ENCODE data around the gene WNK1. TPM values are rescaled to one million over a fixed set of nuclear protein-coding genes. Genes with fewer than 3 reads are reported as not detected.

The WNK1 gene
- total RNA-seq, 2 experiments from 2014 or later = 162 to 170 TPM

DNA sequence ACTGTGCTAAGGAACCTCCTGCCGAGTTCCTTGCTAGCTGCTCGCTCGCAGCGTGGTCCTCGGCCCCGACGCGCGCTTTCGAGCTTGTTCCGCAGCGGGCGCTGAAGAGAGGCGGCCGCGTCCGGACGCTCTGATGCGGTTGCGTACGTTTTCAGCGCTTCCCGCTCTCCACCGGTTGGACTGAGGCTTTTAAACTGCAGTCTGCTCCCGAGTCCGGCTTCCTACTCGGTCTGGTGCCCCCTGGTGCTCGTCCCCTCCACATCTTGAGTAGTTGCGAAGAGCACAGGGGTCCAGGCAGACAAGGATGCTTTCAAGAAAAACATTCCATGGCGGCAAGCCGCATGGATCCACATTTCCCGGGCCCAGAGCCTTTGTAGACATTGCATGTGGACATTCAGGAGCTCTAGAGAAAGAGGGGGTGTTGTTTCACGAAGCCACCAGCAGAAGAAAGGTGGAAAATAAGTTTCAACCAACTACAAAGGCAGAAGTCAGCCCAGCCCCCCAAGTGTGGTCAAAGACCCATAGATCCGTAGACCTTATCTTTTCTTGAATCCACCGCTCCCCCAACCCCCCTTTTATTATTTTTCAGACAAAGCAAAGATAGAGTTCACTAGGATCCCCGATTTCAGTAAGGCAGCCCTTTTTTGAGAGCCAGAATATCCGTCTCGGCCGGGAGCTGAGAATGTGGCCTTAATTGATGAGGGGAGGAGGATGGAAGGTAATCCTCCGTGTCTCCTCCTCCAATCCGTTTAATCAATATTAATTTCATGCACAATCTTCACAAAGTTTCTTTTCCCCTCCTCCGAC, 984 bp upstream of the WNK1 start:
- Mint-ChIP-seq H3K9me3 (no peaks in the 10 kb centered on the region), H3K36me3 (ENCODE audit: low read depth) (peaks cover 28% of the 10 kb centered on the region), H3K27ac (no peak overlapping the region), H3K4me3 (no peak overlapping the region), H3K27me3 (no peaks in the 10 kb centered on the region), H3K4me1 (peaks cover 21% of the 10 kb centered on the region)
- DNase-seq = peak; percentile 89
- ChIA-PET POLR2A (interaction anchor here (0.6 to 1.5 kb wide), 13 partner anchors 23 to 362 kb away, joined by 3 to 11 read pairs (median 4); partner anchors contain the start of gene KDM5A), CTCF (interaction anchor here (0.6 to 6.1 kb wide), 61 partner anchors 8 to 936 kb away, joined by 3 to 91 read pairs (median 4); partner anchors contain the start of genes NINJ2 and RAD52)

DNA sequence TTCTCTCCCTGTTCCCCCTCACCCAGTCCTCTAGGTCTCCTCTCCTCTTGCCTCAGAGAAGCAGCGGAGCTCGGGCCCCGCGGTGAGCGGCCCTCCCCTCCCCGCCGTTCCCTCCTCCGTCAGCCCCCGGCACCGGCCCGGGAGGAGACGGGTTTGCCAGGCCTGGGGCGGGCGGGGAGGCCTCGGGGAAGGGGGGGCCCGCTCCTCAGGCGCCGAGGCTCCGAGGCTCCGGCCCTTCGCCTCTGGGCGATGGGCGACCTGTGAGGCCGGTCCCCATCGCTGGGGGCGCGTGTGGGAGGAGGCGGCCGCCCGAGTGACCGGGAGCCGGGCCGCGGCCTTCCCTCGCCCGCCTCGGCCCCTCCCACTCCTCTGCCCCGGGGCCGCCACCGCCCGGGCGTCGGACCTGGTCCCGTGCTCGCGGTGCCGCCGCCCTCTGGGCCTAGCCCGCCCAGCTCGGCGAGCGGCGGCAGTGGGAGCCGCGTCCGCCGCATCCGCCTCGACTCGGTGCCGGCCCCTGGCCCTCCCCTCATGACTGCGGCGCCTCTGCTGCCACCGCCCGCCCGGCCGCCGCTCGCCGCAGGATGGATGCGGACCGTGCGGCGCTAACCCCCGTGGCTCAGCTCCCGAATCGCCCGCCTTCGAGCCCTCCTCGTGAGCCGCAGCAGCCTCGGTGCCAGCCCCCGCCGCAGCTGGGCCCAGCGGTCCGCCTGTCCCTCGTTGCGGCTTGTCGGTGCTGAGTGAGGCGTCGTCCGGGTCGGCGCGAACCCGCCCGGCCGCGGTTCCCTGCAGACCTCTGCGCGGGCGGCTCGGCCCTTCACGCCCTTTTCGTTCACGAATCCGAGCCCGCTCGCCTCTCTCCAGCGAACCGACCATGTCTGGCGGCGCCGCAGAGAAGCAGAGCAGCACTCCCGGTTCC, 574 bp downstream of the WNK1 start:
- peak; percentile 40 for DNase-seq
- CTCF ChIA-PET = interaction anchor here (0.6 to 6.1 kb wide), 15 partner anchors 12 to 465 kb away, joined by 3 to 91 read pairs (median 7); partner anchors contain the start of gene NINJ2
- no peaks in the 10 kb centered on the region for H3K9me3 Mint-ChIP-seq
- H3K4me1 Mint-ChIP-seq = peaks cover 29% of the 10 kb centered on the region
- peaks cover 34% of the 10 kb centered on the region for H3K36me3 Mint-ChIP-seq (ENCODE audit: low read depth)
- peak overlapping the region; percentile 91 for H3K27ac Mint-ChIP-seq
- POLR2A ChIA-PET = interaction anchor here (1.1 kb wide), 1 partner anchor 24 kb away, joined by 4 read pairs; no protein-coding TSS in a partner anchor
- no peaks in the 10 kb centered on the region for H3K27me3 Mint-ChIP-seq
- peak overlapping the region; percentile 97 for H3K4me3 Mint-ChIP-seq

DNA sequence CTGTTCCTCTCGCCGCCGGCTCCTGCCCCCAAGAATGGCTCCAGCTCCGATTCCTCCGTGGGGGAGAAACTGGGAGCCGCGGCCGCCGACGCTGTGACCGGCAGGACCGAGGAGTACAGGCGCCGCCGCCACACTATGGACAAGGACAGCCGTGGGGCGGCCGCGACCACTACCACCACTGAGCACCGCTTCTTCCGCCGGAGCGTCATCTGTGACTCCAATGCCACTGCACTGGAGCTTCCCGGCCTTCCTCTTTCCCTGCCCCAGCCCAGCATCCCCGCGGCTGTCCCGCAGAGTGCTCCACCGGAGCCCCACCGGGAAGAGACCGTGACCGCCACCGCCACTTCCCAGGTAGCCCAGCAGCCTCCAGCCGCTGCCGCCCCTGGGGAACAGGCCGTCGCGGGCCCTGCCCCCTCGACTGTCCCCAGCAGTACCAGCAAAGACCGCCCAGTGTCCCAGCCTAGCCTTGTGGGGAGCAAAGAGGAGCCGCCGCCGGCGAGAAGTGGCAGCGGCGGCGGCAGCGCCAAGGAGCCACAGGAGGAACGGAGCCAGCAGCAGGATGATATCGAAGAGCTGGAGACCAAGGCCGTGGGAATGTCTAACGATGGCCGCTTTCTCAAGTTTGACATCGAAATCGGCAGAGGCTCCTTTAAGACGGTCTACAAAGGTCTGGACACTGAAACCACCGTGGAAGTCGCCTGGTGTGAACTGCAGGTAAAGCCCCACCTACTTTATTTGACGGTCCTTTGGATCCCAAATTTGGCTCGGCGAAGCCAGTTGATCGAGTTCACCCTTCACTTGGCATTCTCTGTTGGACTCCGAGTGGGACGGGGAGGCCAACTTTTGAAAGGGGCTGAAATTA, 1.5 kb downstream of the WNK1 start:
- Mint-ChIP-seq H3K27me3 (no peaks in the 10 kb centered on the region), H3K4me3 (peak overlapping the region; percentile 97), H3K27ac (peak overlapping the region; percentile 91), H3K36me3 (ENCODE audit: low read depth) (peaks cover 39% of the 10 kb centered on the region), H3K4me1 (peaks cover 34% of the 10 kb centered on the region), H3K9me3 (no peaks in the 10 kb centered on the region)
- CTCF ChIA-PET = interaction anchor here (0.6 to 6.1 kb wide), 16 partner anchors 13 to 466 kb away, joined by 3 to 91 read pairs (median 5); partner anchors contain the start of gene NINJ2
- DNase-seq = peak; percentile 44
- POLR2A ChIA-PET = interaction anchor here (0.6 to 1.1 kb wide), 2 partner anchors 57 to 206 kb away, joined by 3 to 5 read pairs; no protein-coding TSS in a partner anchor

DNA sequence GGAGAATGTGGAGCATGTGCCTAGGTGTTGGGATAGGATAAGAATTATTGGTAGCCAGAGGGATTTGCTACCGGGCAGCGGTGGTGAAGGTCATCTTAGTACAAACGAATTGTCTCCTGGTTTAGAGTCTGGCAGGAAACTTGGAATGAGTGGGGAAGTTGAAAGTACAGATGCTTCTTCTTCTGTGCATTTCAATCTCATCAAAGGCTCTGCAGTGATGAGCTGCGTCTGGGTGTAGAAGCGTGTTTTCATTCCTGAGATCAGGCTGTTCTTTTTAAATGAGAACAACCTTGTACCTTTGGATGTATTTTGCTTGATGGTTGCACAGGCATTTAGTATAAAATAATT, 2.1 kb downstream of the WNK1 start:
- Mint-ChIP-seq H3K4me1 (peaks cover 33% of the 10 kb centered on the region), H3K36me3 (ENCODE audit: low read depth) (peaks cover 40% of the 10 kb centered on the region), H3K4me3 (peak overlapping the region; percentile 97), H3K27me3 (no peaks in the 10 kb centered on the region), H3K27ac (peak overlapping the region; percentile 91), H3K9me3 (no peaks in the 10 kb centered on the region)
- DNase-seq = peak; percentile 12
- ChIA-PET POLR2A (interaction anchor here (0.6 to 1.1 kb wide), 4 partner anchors 51 to 849 kb away, joined by 3 to 7 read pairs (median 4); no protein-coding TSS in a partner anchor), CTCF (interaction anchor here (0.8 to 6.1 kb wide), 13 partner anchors 11 to 301 kb away, joined by 3 to 91 read pairs (median 4); no protein-coding TSS in a partner anchor)

DNA sequence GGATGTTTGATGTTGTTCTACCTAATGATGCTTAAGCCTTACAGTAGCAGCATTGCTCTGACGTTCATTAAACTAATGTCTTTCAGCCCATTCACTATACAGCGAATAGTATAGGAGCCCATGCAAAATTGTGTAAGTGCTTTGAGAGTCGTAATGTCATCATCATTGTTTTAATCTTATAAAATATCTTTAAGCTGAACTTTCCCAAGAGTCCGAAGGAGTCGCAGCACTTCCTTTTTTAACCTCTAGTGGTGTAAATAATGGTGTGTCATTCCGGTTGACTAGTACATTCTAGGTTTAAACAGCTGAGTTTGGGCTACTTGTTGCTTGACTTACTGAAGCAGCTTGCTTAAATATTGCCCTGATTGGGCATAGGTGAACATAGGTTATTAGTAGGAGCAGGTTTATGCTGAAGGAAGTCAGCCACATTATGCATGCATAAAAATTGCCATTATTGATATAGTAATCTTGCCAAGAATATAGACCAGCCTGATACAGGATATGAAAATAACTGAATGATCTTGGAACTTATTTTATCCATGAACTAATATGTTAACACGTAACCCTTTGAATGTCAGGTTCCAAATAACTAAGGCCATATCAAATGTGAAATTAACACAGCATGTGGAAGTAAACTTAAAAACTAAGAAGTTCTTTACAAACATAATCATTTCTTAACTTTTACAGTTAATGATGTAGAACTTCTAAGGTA, 2.6 kb downstream of the WNK1 start:
- Mint-ChIP-seq H3K9me3 (no peaks in the 10 kb centered on the region), H3K27ac (peak overlapping the region; percentile 91), H3K4me1 (peaks cover 33% of the 10 kb centered on the region), H3K4me3 (peak overlapping the region; percentile 97), H3K36me3 (ENCODE audit: low read depth) (peaks cover 44% of the 10 kb centered on the region), H3K27me3 (no peaks in the 10 kb centered on the region)
- POLR2A ChIA-PET = interaction anchor here (0.6 to 1.1 kb wide), 3 partner anchors 51 to 848 kb away, joined by 3 to 7 read pairs (median 5); no protein-coding TSS in a partner anchor
- peak; percentile 51 for DNase-seq
- CTCF ChIA-PET = interaction anchor here (0.8 to 6.1 kb wide), 12 partner anchors 10 to 301 kb away, joined by 3 to 91 read pairs (median 4); no protein-coding TSS in a partner anchor

DNA sequence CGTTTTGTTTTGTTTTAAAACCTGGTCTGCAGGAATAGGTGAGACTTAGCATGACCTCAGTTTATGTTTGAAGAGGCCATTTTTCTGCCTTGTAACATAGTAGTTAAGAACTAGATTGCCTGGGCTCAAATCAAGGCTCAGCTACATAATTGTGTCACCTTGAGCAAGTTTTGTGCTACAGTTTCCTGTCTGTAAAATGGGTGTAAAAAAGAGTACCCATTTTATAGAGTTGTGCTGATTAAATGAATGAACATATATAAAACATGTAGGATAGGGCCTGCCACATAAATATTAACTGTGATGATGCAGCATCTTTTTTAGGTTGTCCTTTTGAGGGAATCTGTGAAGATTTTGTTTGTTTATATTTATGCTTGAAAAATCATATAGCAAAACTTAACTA, 7.2 kb downstream of the WNK1 start:
- POLR2A ChIA-PET = no interaction called here
- H3K4me3 Mint-ChIP-seq = no peak overlapping the region
- no peaks in the 10 kb centered on the region for H3K9me3 Mint-ChIP-seq
- DNase-seq = no peak
- peaks cover 53% of the 10 kb centered on the region for H3K4me1 Mint-ChIP-seq
- no peaks in the 10 kb centered on the region for H3K27me3 Mint-ChIP-seq
- H3K36me3 Mint-ChIP-seq (ENCODE audit: low read depth) = peaks cover 54% of the 10 kb centered on the region
- H3K27ac Mint-ChIP-seq = peak overlapping the region; percentile 27
- CTCF ChIA-PET = interaction anchor here (0.9 to 1.5 kb wide), 2 partner anchors 9 to 184 kb away, joined by 3 to 4 read pairs; no protein-coding TSS in a partner anchor

DNA sequence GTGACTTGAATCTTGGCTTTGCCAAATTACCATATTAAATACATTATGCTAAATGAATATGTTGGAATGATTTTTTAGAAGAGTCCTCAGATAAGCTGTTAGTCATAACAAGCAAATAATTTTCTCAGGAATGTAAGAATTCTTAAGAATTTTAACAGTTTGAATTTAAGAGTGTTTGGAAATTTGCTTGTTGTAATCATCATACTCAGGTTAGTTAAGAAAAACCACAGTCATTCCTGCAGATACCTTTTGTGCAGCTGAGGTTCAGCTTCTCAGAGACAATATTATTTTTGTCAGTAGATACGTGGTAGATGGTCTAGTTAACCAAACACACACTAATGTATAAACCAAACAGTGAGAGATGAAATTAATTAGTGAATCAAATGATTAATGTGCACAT, 8.9 kb downstream of the WNK1 start:
- H3K27me3 Mint-ChIP-seq = no peaks in the 10 kb centered on the region
- H3K36me3 Mint-ChIP-seq (ENCODE audit: low read depth) = peaks cover 42% of the 10 kb centered on the region
- H3K4me1 Mint-ChIP-seq = peaks cover 46% of the 10 kb centered on the region
- H3K4me3 Mint-ChIP-seq = no peak overlapping the region
- H3K27ac Mint-ChIP-seq = no peak overlapping the region
- ChIA-PET POLR2A (no interaction called here), CTCF (interaction anchor here (0.9 to 1.9 kb wide), 8 partner anchors 10 to 190 kb away, joined by 3 to 8 read pairs (median 3); partner anchors contain the start of gene RAD52)
- DNase-seq = no peak
- H3K9me3 Mint-ChIP-seq = no peaks in the 10 kb centered on the region

DNA sequence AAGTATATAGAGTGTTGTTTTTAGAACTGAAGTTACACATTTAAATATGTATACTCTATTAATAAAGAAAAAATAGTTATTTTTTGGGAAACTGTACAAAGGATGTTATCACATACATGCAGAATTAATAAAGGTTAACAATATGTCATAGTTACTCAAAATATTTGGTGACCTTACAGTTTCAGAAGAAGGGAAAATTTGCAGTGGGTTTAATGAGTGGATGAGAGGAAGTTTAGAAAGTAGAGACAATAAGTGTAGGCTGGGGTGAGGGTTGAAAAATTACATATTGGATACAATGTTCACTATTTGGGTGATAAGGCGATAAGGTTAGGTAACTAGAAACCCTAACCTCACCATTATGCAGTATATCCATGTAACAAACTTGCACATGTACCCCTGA, 13.5 kb downstream of the WNK1 start:
- ChIA-PET POLR2A (no interaction called here), CTCF (interaction anchor here (1.1 kb wide), 1 partner anchor 12 kb away, joined by 5 read pairs; no protein-coding TSS in a partner anchor)
- H3K36me3 Mint-ChIP-seq (ENCODE audit: low read depth) = peaks cover 28% of the 10 kb centered on the region
- no peaks in the 10 kb centered on the region for H3K27me3 Mint-ChIP-seq
- H3K9me3 Mint-ChIP-seq = no peaks in the 10 kb centered on the region
- no peak overlapping the region for H3K4me3 Mint-ChIP-seq
- no peak for DNase-seq
- H3K27ac Mint-ChIP-seq = no peak overlapping the region
- H3K4me1 Mint-ChIP-seq = peaks cover 42% of the 10 kb centered on the region

DNA sequence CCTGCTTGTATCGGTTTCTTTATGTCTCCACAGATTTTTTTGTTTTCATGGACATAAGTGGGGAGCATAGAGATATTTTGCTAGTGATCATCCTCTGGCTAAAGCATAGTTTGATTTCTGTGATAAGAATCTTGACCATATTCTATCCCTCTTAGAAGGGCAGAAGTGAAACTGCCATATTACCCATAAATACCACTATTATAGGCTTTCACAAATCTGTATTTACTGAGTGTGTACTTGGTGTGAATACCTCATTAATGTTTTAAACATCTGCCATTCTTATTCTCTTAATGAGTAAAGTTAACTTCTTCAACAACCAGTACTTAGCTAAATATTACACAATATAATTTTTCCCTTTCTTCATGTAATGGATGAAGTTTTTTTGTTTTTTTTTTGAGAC, 16.1 kb downstream of the WNK1 start:
- H3K27ac Mint-ChIP-seq = no peak overlapping the region
- H3K4me3 Mint-ChIP-seq = no peak overlapping the region
- ChIA-PET POLR2A (no interaction called here), CTCF (interaction anchor here (0.6 to 1.5 kb wide), 4 partner anchors 9 to 49 kb away, joined by 3 to 6 read pairs (median 4); no protein-coding TSS in a partner anchor)
- DNase-seq = no peak
- H3K27me3 Mint-ChIP-seq = no peaks in the 10 kb centered on the region
- peaks cover 12% of the 10 kb centered on the region for H3K36me3 Mint-ChIP-seq (ENCODE audit: low read depth)
- peaks cover 42% of the 10 kb centered on the region for H3K4me1 Mint-ChIP-seq
- no peaks in the 10 kb centered on the region for H3K9me3 Mint-ChIP-seq

DNA sequence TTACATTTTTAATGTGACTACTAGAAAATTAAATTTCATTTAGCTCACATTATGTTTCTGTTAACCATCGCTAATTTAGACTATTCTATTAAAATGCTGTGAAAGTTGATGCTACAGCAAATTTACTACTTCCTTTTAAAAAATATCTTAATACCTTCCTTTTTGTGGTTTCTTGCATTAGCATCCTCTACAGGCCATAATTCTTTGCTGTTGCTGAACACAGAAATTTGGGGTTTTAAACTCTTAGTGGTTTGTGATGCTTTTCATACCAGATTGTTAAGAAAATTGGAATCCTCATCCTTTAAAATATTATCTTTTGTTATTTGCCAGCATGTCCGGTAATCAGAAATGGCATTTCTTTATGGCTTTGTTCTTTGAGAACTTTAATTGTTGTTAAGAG, 18.1 kb downstream of the WNK1 start:
- H3K4me1 Mint-ChIP-seq = peaks cover 50% of the 10 kb centered on the region
- CTCF ChIA-PET = interaction anchor here (0.5 kb wide), 1 partner anchor 271 kb away, joined by 3 read pairs; no protein-coding TSS in a partner anchor

DNA sequence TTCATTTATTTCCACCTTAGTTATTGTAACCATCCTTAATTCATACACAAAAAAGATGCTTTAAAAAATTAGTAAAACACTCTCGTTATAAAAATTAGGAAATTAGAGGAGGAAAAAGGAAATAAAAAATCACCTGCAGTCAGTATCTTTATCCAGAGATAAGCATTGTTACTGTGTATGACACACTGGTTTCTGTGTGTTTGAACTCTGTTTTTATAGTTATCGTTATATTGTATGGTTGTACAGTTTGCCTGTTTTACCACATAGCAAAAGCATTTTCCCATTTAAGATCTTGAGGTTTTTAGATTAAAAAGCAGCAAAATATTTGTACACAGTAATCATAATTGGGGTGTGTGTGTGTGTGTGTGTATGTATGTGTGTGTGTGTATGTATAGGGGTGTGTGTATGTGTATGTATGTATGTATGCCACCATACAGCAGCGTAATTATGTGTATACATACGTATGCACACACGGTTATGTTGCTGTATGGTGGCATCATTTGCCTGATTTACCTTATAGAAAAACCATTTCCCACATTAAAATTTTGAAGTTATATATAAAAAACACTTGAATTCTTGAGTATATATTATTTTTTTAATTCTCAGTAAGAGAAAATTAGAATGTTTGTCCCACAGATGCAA, 19.8 kb downstream of the WNK1 start:
- H3K27ac Mint-ChIP-seq = no peak overlapping the region
- no peak for DNase-seq
- POLR2A ChIA-PET = no interaction called here
- CTCF ChIA-PET = interaction anchor here (0.7 to 1.1 kb wide), 2 partner anchors 42 to 862 kb away, joined by 3 to 5 read pairs; no protein-coding TSS in a partner anchor
- no peak overlapping the region for H3K4me3 Mint-ChIP-seq
- H3K36me3 Mint-ChIP-seq (ENCODE audit: low read depth) = peaks cover 8% of the 10 kb centered on the region
- peaks cover 58% of the 10 kb centered on the region for H3K4me1 Mint-ChIP-seq
- H3K27me3 Mint-ChIP-seq = no peaks in the 10 kb centered on the region
- no peaks in the 10 kb centered on the region for H3K9me3 Mint-ChIP-seq

More for the DNA sequence above, 18.1 kb downstream of the WNK1 start:
- no peaks in the 10 kb centered on the region for H3K9me3 Mint-ChIP-seq
- POLR2A ChIA-PET = no interaction called here
- DNase-seq = no peak
- no peak overlapping the region for H3K4me3 Mint-ChIP-seq
- peaks cover 9% of the 10 kb centered on the region for H3K36me3 Mint-ChIP-seq (ENCODE audit: low read depth)
- H3K27me3 Mint-ChIP-seq = no peaks in the 10 kb centered on the region
- no peak overlapping the region for H3K27ac Mint-ChIP-seq

Data from activated CD4-positive, alpha-beta T cell treated with anti-CD3 and anti-CD28 coated beads, Interleukin-2, amount 10 ng/mL, durations not matched to agents 7 days and 5 days (primary cell).